T-helper 1 cell (primary cell): ENCODE results near the gene CARM1.
"Not testable (repeated sequence)": the region's sequence is repeated elsewhere in the genome, so short reads cannot be mapped to it uniquely, and the experiment has no call there.

Experiments used
- DNase-seq, 5 donors: peaks; one replicate each; pipeline ENCODE4 v3.0.0-alpha.2; 2012 to 2020

The CARM1 gene

DNA sequence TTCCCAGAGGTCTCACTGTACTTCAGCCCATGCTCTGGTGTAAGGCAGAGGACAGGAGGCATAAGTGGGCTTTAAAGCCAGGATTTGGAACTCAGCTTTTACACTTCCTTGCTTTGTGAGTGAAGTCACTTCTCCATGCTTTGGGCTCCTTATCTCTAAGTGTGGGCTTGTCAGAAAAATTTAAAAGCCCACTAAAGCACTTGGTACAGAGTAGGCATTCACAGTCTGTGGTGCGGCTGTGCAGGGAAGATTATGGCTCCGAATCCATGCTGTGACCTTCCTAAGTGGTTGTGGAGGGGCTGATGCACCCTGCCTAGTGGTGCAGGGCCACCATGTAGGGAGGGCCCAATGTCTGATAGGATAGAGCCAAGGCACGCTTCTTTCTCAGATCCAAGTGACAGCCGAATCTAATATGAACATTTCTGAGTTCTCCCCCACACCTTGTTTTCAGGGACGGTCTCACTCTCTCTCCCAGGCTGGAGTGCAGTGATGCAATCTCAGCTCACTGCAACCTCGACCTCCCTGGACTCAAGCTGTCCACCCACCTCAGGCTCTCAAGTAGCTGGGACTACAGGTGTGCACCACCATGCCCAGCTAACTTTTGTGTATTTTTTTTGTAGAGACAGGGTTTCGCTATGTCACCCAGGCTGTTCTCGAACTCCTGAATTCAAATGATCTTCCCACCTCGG is 64.2 kb downstream of the CARM1 start:
- no peak for DNase-seq

DNA sequence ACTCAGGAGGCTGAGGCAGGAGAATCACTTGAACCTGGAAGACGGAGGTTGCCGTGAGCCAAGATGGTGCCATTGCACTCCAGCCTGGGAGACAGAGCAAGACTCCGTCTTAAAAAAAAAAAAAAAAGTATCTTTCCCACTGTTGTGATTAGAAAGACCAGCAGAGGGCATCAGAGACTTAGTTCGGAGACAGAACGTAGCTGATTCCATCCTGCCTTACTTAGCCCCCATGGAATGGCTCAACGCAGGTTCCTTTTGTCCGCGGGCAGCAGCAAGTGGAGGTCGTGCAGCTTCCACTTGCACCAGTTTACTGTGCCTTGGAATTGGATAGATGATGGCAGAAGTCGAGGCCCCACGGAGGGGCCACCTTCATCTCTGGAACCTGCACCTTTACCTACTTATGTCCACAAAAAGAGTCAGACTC is 65.3 kb downstream of the CARM1 start:
- DNase-seq, result peak in 2 of 5 donors; percentile 28 to 49

DNA sequence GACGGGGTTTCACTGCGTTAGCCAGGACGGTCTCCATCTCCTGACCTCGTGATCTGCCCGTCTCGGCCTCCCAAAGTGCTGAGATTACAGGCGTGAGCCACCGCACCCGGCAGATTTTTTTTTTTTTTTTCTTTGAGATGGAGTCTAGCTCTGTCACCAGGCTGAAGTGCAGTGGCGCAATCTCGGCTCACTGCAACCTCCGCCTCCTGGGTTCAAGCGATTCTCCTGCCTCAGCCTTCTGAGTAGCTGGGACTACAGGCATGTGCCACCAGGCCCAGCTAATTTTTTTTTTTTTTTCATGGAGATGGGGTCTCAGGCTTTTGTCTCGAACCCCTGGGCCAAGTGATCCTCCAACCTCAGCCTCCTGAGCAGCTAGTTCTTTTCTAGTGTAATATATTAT is 70.3 kb downstream of the CARM1 start:
- not testable (repeated sequence) for DNase-seq

DNA sequence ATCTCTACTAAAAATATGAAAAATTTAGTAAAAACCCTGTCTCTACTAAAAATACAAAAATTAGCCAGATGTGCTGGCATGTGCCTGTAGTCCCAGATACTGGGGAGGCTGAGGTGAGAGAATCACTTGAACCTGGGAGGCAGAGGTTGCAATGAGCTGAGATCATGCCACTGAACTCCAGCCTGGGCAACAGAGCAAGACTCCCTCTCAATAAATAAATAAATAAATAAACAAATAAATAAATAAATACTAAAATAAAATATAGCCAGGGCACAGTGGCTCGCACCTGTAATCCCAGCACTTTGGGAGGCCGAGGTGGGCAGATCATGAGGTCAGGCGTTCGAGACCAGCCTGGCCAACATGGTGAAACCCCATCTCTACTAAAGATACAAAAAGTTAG is 72.1 kb downstream of the CARM1 start:
- DNase-seq, result not testable (repeated sequence)

DNA sequence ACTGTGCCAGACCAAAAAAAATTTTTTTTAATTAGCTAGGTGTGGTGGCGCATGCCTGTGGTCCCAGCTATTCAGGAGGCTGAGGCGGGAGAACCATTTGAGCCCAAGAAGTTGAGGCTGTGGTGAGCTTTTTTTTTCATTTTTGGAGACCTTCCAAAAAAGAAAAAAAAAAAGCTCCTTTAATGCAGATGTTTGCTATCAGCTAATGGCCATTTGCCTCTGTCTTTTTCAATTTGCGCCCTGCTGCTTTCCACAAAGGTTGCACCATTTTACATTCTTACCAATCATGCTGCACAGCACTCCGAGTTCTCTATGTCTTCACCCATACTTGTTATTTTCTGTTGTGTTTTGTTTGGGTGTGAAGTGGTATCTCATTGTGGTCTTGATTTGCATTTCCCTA is 73.9 kb downstream of the CARM1 start:
- no peak for DNase-seq

DNA sequence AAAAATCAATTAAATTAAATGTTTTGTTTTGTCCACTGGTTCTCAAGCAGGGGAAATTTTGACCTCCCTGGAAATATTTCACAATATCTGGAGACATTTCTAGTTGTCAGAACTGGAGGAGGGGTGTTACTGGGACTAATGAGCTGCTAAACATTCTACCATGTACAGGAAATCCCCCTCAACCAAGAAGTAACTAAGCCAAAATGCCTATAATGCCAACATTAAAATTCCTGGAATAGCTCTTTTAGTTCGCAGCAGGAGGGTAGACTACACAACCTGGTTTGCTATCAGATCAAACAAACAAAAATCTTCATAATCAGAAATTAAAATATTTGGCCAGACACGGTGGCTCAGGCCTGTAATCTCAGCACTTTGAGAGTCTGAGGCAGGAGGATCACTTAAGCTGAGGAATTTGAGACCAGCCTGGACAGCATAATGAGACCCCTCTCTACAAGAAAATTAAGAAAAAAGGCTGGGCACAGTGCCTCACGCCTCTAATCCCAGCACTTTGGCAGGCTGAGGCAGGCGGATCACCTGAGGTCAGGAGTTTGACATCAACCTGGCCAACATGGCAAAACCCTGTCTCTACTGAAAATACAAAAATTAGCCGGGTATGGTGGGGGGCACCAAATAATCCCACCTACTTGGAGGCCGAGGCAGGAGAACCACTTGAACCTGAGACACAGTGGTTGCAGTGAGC is 75.8 kb downstream of the CARM1 start:
- no peak for DNase-seq

DNA sequence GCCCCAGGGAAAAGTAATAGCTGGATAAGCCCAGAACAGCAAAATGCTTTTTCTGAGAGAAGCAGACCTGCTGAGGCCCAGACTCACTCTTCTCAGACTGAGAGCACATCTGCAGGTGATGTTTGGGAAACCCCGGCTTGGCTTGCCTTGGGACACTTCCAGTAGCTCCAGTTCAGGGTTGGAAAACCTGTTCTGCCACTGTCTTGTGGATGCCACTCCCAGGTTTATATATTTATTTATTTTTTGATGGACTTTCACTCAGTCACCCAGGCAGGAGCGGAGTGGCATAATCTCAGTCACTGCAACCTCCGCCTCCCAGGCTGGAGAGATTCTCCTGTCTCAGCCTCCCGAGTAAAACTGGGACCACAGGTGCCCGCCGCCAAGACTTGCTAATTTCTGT is 81.5 kb downstream of the CARM1 start:
- DNase-seq, result no peak

DNA sequence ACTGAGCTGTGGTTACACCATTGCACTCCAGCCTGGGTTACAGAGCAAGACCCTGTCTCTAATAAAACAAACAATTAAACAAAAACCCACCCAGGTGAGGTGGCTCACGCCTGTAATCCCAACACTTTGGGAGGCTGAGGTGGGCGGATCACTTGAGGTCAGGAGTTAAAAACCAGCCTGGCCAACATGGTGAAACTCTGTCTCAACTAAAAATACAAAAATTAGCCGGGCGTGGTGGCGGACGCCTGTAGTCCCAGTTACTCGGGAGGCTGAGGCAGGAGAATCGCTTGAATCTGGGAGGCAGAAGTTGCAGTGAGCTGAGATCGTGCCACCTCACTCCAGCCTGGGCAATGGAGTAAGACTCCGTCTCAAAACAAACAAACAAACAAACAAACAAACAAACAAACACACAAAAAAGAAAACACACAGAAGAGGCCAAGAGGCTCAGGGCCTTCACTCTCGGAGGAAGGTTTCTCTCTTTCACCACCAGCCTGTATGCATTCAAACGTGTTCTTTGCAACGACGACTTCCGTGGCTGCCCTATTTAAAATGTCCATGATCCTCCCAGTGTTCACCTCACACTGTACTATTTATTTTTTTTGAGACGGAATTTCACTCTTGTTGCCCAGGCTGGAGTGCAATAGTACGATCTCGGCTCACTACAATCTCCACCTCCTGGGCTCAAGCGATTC is 88.1 kb downstream of the CARM1 start:
- not testable (repeated sequence) for DNase-seq

DNA sequence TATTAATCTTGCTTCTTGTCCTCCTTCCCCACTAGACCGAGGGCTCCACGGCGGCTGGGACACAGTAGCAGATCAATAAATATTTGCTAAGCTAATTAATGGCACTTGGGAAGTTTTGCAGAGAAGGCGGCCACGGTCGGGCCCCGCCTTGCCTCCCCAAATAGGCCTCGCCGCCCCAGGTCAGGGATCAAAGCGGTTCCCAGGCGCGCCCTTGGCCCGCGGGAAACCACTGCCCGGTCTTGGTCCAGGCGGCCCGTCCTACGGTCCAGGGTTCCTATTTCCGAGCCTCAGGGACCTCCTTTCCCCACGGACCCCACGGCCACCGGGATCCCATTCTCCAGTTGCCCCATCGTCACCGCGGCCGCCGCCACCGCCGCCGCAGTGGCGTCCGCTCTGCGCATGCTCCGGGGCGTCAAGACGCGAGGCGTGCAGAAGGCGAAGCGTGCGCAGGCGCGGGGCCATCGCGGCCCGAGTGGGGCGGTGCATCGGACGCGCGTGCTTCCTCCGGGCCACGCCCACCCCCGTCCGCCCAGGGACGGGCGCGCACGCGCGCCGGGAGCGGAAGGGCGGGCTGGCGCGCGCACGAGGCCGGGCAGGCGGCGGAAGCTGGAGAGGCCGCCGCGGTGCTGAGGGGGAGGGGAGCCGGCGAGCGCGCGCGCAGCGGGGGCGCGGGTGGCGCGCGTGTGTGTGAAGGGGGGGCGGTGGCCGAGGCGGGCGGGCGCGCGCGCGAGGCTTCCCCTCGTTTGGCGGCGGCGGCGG is 89.1 kb downstream of the CARM1 start, which contains the start of gene SMARCA4:
TSS of gene SMARCA4 (plus strand) at position 717 of the 759 bp plus-strand sequence. CDS start 23,122 bp downstream, outside the sequence.
- peak; percentile 96 to 100 (median 97) for DNase-seq

DNA sequence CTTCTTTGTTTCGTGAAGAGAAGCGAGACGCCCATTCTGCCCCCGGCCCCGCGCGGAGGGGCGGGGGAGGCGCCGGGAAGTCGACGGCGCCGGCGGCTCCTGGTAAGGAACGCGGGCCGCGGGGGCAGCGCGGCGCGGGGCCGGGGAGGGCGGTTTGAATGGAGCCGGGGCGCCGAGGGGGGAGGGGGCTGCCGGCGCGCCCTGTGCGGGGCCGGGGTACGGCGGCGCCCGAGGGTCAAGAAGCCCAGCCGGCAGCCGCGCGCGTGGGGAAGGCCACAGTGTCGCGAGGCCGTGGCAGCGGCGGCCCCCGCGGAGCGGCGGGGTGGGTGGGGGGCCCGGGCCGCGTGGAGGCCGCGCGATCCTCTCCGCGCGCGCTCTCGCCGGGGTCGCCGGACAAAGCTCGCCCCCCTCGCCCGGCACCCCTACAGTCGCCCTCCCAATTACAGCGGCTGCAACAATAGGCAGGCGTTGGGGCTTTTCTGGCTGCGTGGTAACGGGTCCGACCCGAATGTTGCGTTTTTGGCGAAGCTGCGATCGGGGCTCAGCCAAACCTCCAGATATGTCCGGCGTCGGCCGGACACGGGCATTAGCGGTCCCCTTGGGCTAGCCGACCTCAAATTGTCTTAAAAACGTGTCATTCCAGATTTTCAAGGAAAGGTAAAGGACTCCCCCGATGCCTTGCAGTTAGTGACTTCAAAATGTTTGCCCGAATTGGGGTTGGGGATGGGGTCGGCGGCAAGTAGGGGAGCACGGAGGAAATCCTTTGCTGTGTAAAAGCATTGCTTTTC is 89.9 kb downstream of the CARM1 start:
- DNase-seq, result peak in 1 of 5 donors; percentile 19

DNA sequence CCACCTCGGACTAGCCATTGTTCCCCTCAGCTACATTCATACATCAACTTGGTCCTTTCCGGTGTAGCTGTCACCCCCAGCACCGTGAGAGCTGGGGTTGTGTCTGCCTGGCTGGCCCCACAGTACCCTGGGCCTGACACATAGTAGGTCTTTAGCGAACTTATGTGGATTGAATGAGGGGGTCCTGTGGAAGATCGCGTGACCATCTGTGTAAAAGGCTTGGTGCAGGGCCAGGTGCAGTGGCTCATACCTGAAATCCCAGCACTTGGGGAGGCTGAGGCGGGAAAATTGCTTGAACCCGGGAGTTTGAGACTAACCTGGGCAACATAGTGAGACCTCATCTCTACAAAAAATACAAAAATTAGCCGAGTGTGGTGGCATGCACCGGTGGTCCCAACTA is 91.5 kb downstream of the CARM1 start:
- DNase-seq, result no peak

DNA sequence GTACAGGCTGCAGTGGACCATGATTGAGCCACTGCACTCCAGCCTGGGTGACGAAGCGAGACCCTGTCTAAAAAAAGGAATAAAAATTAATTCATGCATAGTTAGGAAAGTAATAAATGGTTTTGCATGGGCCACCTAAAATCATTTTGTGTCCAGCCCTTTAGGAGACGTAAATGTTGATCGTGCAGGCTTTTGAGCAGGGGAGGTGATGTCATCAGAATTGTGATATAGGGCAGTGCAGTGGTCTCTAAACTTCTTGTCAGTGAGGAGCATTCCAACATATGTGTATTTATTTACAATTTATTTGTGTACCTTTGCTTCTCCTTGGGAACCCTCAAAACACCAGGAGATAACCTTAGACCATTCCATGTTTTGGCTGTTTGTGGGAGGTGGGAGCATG is 92.5 kb downstream of the CARM1 start:
- DNase-seq, result no peak

DNA sequence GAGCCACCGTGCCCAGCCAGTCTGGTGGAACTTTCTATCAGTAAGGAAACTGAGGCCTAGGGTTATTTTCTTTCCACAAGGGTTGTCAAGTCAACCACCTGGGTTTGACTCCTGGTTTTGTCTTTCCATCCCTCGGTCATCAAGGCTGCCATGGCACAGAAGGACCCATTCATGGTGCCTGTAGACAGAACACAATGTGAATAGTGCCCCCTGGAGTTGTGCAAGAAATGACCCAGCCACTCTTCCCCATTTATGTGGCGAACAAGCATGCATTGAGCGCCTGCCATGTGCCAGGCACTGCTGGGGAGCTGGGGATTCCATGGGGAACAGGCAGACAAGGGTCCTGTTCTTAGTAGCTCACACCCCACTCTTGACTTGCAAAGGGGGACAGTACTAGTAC is 93.5 kb downstream of the CARM1 start:
- DNase-seq, result no peak

DNA sequence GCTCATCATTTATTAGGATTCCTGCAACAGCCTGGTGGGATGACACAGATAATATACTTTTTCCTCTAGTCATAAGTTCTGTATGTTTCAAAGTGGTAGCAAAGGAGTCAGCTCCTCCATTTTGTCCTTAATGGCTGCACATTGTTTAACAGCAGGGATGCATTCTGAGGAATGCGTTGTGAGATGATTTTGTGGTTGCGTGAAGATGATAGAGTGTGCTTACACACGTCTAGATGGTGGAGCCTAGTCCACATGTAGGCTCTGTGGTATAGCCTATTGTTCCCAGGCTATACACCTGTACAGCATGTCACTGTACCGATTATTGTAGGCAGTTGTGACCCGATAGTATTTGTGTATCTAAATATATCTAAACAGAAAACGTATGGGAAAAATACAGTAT is 94.0 kb downstream of the CARM1 start:
- DNase-seq, result no peak

DNA sequence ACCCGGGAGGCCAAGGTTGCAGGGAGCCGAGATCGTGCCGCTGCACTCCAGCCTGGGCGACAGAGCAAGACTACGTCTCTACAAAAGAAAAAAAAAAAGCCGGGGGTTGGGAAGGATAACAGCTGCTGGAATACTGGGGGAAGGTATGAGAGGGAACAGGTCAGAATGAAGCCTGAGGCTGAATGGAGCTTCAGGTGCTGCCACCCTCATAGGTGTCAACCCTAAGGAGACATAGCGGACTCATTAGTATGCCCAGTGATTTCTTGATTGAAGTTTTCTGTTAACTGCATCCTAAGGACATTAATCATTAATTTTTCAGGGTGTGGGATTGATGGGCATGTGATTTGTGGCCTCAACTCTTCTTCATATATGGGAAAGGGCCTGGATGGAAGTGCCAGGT is 95.5 kb downstream of the CARM1 start:
- no peak for DNase-seq

DNA sequence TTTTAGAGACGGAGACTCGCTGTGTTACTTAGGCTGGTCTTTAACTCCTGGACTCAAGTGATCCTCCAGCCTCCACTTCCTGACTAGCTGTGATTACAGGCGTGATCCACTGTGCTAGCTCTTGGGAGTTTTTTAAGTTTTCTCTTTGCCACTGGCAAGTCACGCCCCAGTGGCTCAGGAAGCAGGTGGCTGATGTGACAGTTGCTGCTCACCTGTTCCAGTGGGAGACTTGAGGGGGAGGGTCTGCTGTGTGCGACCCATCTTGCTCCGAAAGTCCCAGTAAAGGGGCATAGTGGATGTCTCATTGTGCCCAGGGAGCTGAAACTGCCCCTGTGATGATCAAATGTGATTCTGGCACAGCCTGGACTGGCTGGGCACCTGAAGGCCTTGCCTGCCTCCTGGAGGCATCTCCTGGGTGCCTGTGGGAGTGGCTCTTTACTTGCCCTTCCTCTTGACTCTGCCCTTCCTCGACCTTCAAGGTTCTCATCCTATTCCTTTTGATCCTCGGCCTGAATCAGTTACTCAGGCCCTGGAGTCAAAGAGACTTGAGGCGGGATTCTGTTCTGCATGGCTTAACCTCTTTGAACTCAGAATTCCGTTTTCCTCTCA is 97.3 kb downstream of the CARM1 start:
- DNase-seq, result no peak

DNA sequence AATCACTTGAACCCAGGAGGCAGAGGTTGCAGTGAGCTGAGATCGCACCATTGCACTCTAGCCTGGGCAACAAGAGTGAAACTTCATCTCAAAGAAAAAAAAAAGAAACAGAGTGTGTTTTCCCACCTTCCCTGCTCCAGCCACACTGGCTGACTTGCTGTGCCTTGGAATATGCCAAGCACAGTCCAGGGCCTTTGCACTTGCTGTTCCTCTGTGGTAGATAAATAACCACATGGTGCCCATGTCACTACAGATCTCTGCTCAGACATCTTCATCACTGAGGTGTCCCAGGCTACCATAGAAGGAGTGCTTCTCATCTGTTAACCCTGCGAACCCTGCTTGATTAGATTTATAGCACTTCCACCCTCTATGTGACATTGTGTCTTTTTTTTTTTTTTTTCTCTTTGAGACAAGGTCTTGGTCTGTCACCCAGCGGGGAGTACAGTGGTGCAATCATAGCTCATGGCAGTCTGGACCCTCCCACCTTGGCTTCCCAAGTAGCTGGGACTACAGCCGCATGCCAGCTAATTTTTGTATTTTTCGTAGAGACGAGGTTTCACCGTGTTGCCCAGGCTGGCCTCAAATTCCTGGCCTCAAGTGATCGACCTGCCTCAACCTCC is 99.9 kb downstream of the CARM1 start:
- DNase-seq, result no peak
